Vagina (tissue), 2 donors: ENCODE data around the gene IPMK.
"Not testable (repeated sequence)": the region's sequence is repeated elsewhere in the genome, so short reads cannot be mapped to it uniquely, and the experiment has no call there.

ENCODE experiments used
- POLR2A ChIP-seq, 2 donors: fragments of 450-650 bp; IDR thresholded peaks; one replicate each; pipeline ENCODE4 v1.6.1; 2017; ENCODE audit warnings: antibody characterized with exemption in 2 of 2, mild to moderate bottlenecking in 2 of 2, moderate library complexity in 2 of 2
- TF ChIP-seq, protein P1 (sequence below), 3 experiments: fragments of 450-650 bp in 2 of 3; fragments of 200-600 bp in 1 of 3; sonication (generic) in 1 of 3; IDR thresholded peaks; one replicate each; pipeline ENCODE4 v1.5.1; 2017 to 2019; ENCODE audit warnings: antibody characterized with exemption in 3 of 3, mild to moderate bottlenecking in 2 of 3, moderate library complexity in 2 of 3

DNA sequence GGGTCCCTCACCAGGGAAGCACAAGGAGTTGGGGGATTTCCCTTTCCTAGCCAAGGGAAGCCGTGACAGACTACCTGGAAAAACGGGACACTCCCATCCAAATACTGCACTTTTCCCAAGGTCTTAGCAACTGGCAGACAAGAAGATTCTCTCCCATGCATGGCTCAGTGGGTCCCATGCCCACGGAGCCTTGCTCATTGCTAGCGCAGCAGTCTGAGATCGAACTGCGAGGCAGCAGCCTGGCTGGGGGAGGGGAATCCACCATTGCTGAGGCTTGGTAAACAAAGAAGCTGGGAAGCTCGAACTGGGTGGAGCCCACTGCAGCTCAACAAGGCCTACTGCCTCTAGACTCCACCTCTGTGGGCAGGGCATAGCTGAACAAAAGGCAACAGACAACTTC lies 37.8 kb downstream of the IPMK start:
- TF ChIP-seq, protein P1, sequence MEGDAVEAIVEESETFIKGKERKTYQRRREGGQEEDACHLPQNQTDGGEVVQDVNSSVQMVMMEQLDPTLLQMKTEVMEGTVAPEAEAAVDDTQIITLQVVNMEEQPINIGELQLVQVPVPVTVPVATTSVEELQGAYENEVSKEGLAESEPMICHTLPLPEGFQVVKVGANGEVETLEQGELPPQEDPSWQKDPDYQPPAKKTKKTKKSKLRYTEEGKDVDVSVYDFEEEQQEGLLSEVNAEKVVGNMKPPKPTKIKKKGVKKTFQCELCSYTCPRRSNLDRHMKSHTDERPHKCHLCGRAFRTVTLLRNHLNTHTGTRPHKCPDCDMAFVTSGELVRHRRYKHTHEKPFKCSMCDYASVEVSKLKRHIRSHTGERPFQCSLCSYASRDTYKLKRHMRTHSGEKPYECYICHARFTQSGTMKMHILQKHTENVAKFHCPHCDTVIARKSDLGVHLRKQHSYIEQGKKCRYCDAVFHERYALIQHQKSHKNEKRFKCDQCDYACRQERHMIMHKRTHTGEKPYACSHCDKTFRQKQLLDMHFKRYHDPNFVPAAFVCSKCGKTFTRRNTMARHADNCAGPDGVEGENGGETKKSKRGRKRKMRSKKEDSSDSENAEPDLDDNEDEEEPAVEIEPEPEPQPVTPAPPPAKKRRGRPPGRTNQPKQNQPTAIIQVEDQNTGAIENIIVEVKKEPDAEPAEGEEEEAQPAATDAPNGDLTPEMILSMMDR (IDR thresholded peaks at IDR 0.05): not testable (repeated sequence)
- not testable (repeated sequence) for TF ChIP-seq POLR2A (IDR thresholded peaks at IDR 0.05)
